ENCODE measurements around the gene EVX2. TPM values are rescaled to one million over a fixed set of nuclear protein-coding genes. Genes with fewer than 3 reads are reported as not detected.
A peak's percentile ranks its signal among the peaks of the same experiment; 100 is the strongest.

Gene EVX2
- total RNA-seq, 1 donor from 2014 or later: not detected

DNA sequence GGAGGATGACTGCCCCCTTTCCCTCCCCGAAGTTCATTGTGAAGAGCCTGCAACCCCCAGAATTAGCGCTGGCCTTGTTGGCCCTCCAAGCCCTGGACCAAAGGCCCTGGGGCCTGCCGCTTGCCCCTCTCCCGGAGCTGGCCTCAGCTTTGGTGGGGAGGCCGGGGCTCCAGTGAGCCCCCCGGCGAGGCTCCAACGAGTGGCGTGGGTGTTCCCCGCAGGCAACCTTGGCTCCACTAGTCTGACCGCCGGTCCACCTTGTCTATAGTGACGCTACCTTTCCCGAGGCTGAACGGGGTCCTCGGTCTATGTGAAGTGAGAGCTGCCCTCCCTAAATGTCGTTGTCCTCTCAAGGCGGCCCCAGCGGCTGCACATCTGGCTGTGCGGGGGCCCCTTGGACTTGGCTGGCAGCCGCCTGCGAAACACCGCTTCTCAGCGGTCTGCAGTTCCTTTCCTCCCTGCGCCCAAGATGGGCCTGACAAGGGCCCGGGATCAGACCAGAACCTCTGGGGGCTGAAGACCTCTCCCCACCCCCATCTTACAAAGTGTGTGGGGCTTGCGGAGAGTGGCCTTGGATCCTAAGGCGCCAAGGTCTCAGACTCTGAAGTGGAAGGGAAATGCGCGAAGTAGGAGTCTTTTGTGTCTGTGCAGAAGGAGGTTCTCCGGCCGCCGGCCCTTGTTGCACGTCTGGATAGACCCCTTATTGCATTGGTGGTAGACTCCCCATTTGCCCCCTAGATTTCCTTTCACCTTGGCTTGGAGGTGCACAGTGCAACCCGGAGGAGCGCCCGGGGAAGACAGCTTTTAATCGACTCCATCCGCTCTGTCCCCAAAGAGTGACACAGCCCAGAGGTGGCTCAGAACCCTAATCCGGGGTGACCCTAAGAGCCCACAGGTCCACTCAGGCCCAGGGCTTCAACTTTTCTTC lies 28.9 kb upstream of the EVX2 start:
- H3K4me3 Mint-ChIP-seq: no peak overlapping the region
- Histone ChIP-seq H3K9ac (no peak overlapping the region), H3F3A (ENCODE audit: low read depth) (no peaks in the 10 kb centered on the region), H4K20me1 (ENCODE audit: low read depth) (peaks cover 98% of the 10 kb centered on the region), H3K4me3 (no peak overlapping the region), H3K79me2 (ENCODE audit: low read depth) (no peaks in the 10 kb centered on the region), H3K9me3 (ENCODE audit: low read depth) (no peaks in the 10 kb centered on the region), H3K36me3 (no peaks in the 10 kb centered on the region), H3K27me3 (peaks cover 100% of the 10 kb centered on the region), H3K4me1 (no peaks in the 10 kb centered on the region), H3K27ac (no peak overlapping the region), H2AFZ (replicated peaks) (no peak overlapping the region), H3K4me2 (no peak overlapping the region)
- H3K36me3 Mint-ChIP-seq: peaks cover 4% of the 10 kb centered on the region
- H3K27ac Mint-ChIP-seq: no peak overlapping the region
- no peak for DNase-seq (ENCODE audit: low spot score)
- TF ChIP-seq, protein P1, sequence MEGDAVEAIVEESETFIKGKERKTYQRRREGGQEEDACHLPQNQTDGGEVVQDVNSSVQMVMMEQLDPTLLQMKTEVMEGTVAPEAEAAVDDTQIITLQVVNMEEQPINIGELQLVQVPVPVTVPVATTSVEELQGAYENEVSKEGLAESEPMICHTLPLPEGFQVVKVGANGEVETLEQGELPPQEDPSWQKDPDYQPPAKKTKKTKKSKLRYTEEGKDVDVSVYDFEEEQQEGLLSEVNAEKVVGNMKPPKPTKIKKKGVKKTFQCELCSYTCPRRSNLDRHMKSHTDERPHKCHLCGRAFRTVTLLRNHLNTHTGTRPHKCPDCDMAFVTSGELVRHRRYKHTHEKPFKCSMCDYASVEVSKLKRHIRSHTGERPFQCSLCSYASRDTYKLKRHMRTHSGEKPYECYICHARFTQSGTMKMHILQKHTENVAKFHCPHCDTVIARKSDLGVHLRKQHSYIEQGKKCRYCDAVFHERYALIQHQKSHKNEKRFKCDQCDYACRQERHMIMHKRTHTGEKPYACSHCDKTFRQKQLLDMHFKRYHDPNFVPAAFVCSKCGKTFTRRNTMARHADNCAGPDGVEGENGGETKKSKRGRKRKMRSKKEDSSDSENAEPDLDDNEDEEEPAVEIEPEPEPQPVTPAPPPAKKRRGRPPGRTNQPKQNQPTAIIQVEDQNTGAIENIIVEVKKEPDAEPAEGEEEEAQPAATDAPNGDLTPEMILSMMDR (IDR thresholded peaks at IDR 0.05): no peak
- TF ChIP-seq EZH2 (IDR thresholded peaks at IDR 0.05) (peak; percentile 90), EZH2phosphoT487 (IDR thresholded peaks at IDR 0.05) (peak; percentile 83)
- H3K4me1 Mint-ChIP-seq: peaks cover 5% of the 10 kb centered on the region
- H3K9me3 Mint-ChIP-seq: peaks cover 20% of the 10 kb centered on the region
- peaks cover 90% of the 10 kb centered on the region for H3K27me3 Mint-ChIP-seq (ENCODE audit: insufficient read depth, low read depth)

DNA sequence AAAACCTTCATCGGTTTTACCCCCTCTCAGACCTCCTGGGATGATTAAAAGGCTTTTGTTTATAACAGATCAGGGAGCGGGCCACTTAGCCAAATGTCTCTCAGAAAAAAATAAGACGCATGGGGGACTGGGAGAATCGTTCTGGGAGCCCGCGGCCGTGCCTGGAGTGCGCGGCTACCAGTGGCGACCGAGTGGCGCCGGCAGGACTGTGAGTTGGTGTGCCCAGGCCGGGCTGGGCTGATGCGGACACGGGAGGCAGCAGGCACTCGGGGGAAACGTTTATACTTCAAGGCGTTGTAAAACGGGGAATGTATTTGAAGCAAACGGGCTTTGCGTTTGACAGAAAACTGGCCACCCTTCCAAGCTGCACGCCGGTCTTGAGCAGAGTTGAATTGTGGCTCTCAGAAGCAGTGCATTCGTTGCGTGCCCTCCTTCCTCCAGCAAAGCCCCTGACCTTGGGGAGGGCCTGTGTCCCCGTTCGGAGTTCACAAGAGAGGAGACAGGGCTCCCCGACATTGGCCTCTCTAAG lies 28.1 kb upstream of the EVX2 start:
- no peaks in the 10 kb centered on the region for H3F3A ChIP-seq (ENCODE audit: low read depth)
- H3K4me3 ChIP-seq: no peak overlapping the region
- no peaks in the 10 kb centered on the region for H3K79me2 ChIP-seq (ENCODE audit: low read depth)
- Mint-ChIP-seq H3K9me3 (peaks cover 18% of the 10 kb centered on the region), H3K4me1 (peaks cover 8% of the 10 kb centered on the region), H3K36me3 (peaks cover 3% of the 10 kb centered on the region), H3K27me3 (ENCODE audit: insufficient read depth, low read depth) (peaks cover 89% of the 10 kb centered on the region), H3K4me3 (no peak overlapping the region), H3K27ac (no peak overlapping the region)
- no peaks in the 10 kb centered on the region for H3K4me1 ChIP-seq
- TF ChIP-seq EZH2phosphoT487 (IDR thresholded peaks at IDR 0.05): peak; percentile 78
- peak; percentile 43 for TF ChIP-seq EZH2 (IDR thresholded peaks at IDR 0.05)
- TF ChIP-seq, protein P1 (IDR thresholded peaks at IDR 0.05): no peak
- peaks cover 100% of the 10 kb centered on the region for H3K27me3 ChIP-seq
- no peak overlapping the region for H3K9ac ChIP-seq
- no peak for DNase-seq (ENCODE audit: low spot score)
- no peak overlapping the region for H3K4me2 ChIP-seq
- no peaks in the 10 kb centered on the region for H3K36me3 ChIP-seq
- no peaks in the 10 kb centered on the region for H3K9me3 ChIP-seq (ENCODE audit: low read depth)
- no peak overlapping the region for H2AFZ ChIP-seq (replicated peaks)
- peaks cover 96% of the 10 kb centered on the region for H4K20me1 ChIP-seq (ENCODE audit: low read depth)
- H3K27ac ChIP-seq: no peak overlapping the region

DNA sequence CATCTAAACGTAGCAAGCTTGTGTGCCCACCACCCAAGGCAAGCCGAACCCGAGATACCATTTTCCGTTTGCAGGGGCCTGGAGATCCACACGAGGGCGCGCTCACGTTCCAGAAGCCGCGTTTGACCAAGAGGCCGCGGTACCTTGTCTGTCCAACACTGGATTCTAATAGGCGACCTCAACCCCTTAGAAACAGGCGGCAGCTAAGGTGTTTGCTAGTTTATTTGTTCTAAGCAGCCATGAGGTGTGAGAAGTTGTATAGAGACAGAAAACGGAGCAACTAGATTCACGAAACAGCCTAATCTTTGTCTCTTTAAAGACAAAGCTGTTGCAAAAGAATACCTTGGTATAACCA lies 27.5 kb upstream of the EVX2 start:
- Histone ChIP-seq H4K20me1 (ENCODE audit: low read depth) (peaks cover 96% of the 10 kb centered on the region), H3K79me2 (ENCODE audit: low read depth) (no peaks in the 10 kb centered on the region), H3F3A (ENCODE audit: low read depth) (no peaks in the 10 kb centered on the region), H3K4me2 (no peak overlapping the region), H3K9ac (no peak overlapping the region), H3K4me3 (no peak overlapping the region), H3K9me3 (ENCODE audit: low read depth) (no peaks in the 10 kb centered on the region), H3K4me1 (no peaks in the 10 kb centered on the region), H2AFZ (replicated peaks) (no peak overlapping the region), H3K27me3 (peaks cover 100% of the 10 kb centered on the region), H3K36me3 (no peaks in the 10 kb centered on the region), H3K27ac (no peak overlapping the region)
- H3K36me3 Mint-ChIP-seq: no peaks in the 10 kb centered on the region
- H3K4me3 Mint-ChIP-seq: no peak overlapping the region
- peak; percentile 87 for TF ChIP-seq EZH2phosphoT487 (IDR thresholded peaks at IDR 0.05)
- peak; percentile 89 for TF ChIP-seq EZH2 (IDR thresholded peaks at IDR 0.05)
- TF ChIP-seq, protein P1 (IDR thresholded peaks at IDR 0.05): peak; percentile 86
- H3K27me3 Mint-ChIP-seq (ENCODE audit: insufficient read depth, low read depth): peaks cover 85% of the 10 kb centered on the region
- DNase-seq (ENCODE audit: low spot score): peak; percentile 88
- peaks cover 11% of the 10 kb centered on the region for H3K9me3 Mint-ChIP-seq
- no peak overlapping the region for H3K27ac Mint-ChIP-seq
- H3K4me1 Mint-ChIP-seq: peaks cover 9% of the 10 kb centered on the region

Measured in neural progenitor cell (in vitro differentiated cells).